Endothelial cell of umbilical vein (primary cell): ENCODE data around the gene COLGALT1. TPM values are rescaled to one million over a fixed set of nuclear protein-coding genes. Genes with fewer than 3 reads are reported as not detected.

Experiments
- BruUV-seq: library from RNA; stranded (reverse); fragments of 400-500 nt; replicated peaks from 2 replicates; lab custom pipeline; 2021; lab: Mats Ljungman, UMichigan
- CTCF ChIA-PET: fragments of 300-600, 350-600 bp; sonication (Branson Sonifier 250); formaldehyde crosslinking; loops from one replicate; lab custom pipeline; 2021; ENCODE audit warnings: antibody characterized with exemption, inconsistent platforms; lab: Charles Lee
- POLR2A ChIA-PET: fragments of 300-600, 350-600 bp; sonication (Branson Sonifier 250); formaldehyde crosslinking; loops from one replicate; lab custom pipeline; 2021; ENCODE audit warnings: antibody characterized with exemption, inconsistent platforms; lab: Charles Lee
- DNase-seq: peaks from one replicate; pipeline ENCODE4 v3.0.0-alpha.2; 2011; ENCODE audit warnings: low read depth, low spot score
- FAIRE-seq: peaks from 2 replicates; lab custom pipeline; 2011; peaks lifted over from hg19 to GRCh38; lab: Jason Lieb, UNC
- H2AFZ ChIP-seq: 2 replicates; pipeline ENCODE4 v1.6.0; 2012; ENCODE audit warnings: low read depth, low read length, control low read depth, inconsistent platforms
- H3K27ac ChIP-seq: 2 replicates; pipeline ENCODE4 v1.5.1; 2011; ENCODE audit warnings: low read depth, mild to moderate bottlenecking, control low read depth, low read length, moderate library complexity; ENCODE audit not compliant: insufficient read depth
- H3K27me3 ChIP-seq, 2 experiments: 2 replicates each; pipeline versions ENCODE4 v1.6.0 to v1.6.1; 2011; ENCODE audit warnings: low read length in 2 of 2, mixed read lengths in 1 of 2; ENCODE audit not compliant: control insufficient read depth in 2 of 2, insufficient read depth in 2 of 2
- H3K36me3 ChIP-seq, 2 experiments: 2 replicates in 1 of 2; 3 replicates in 1 of 2; pipeline ENCODE4 v1.5.1; 2011; ENCODE audit warnings: low read length in 2 of 2, mild to moderate bottlenecking in 1 of 2, moderate library complexity in 1 of 2; ENCODE audit not compliant: control insufficient read depth in 2 of 2, insufficient read depth in 2 of 2; ENCODE audit errors: extremely low read depth in 1 of 2
- H3K4me1 ChIP-seq: 3 replicates; pipeline ENCODE4 v1.5.1; 2011; ENCODE audit warnings: mild to moderate bottlenecking, low read length; ENCODE audit not compliant: control insufficient read depth, insufficient read depth; ENCODE audit errors: extremely low read depth
- H3K4me2 ChIP-seq: 2 replicates; pipeline ENCODE4 v1.6.1; 2011; ENCODE audit warnings: low read length, control low read depth, mixed read lengths; ENCODE audit not compliant: insufficient read depth
- H3K4me3 ChIP-seq, 3 experiments: fragments of 200-600 bp in 1 of 3; sonication (generic), shearing (Covaris generic) in 1 of 3; replicated peaks in 1 of 3; 2 replicates each; pipeline ENCODE4 v1.5.1; 2011 to 2016; ENCODE audit warnings: control low read depth in 3 of 3, low read length in 3 of 3, mild to moderate bottlenecking in 2 of 3, inconsistent platforms in 1 of 3, low read depth in 1 of 3, moderate library complexity in 1 of 3; ENCODE audit not compliant: insufficient read depth in 1 of 3
- H3K79me2 ChIP-seq: 2 replicates; pipeline ENCODE4 v1.6.0; 2012; ENCODE audit warnings: low read length, inconsistent platforms; ENCODE audit not compliant: control insufficient read depth, insufficient read depth
- H3K9ac ChIP-seq: replicated peaks from 2 replicates; pipeline ENCODE3; 2011; ENCODE audit warnings: low read length, control low read depth; ENCODE audit not compliant: insufficient read depth; ENCODE audit errors: extremely low read depth
- H3K9me1 ChIP-seq: replicated peaks from 3 replicates; pipeline ENCODE4 v1.6.0; 2011; ENCODE audit warnings: mild to moderate bottlenecking, low read length; ENCODE audit not compliant: control insufficient read depth, insufficient read depth; ENCODE audit errors: extremely low read depth
- H3K9me3 ChIP-seq: replicated peaks from 2 replicates; pipeline ENCODE4 v1.5.1; 2012; ENCODE audit warnings: low read length, inconsistent platforms; ENCODE audit not compliant: control insufficient read depth, insufficient read depth
- H4K20me1 ChIP-seq: replicated peaks from 2 replicates; pipeline ENCODE3; 2011; ENCODE audit warnings: mild to moderate bottlenecking, low read length; ENCODE audit not compliant: control insufficient read depth, insufficient read depth; ENCODE audit errors: extremely low read depth
- CTCF ChIP-seq, 2 donors: IDR thresholded peaks; 1 replicate in 1 of 2; 2 replicates in 1 of 2; pipeline ENCODE4 v1.5.1; 2011; ENCODE audit warnings: low read length in 2 of 2, mild to moderate bottlenecking in 2 of 2, moderate library complexity in 2 of 2, control low read depth in 1 of 2, inconsistent platforms in 1 of 2, low read depth in 1 of 2; ENCODE audit not compliant: insufficient read depth in 1 of 2; ENCODE audit errors: extremely low read depth in 1 of 2
- EZH2 ChIP-seq: IDR thresholded peaks from 2 replicates; pipeline ENCODE4 v1.6.1; 2012; ENCODE audit warnings: borderline replicate concordance, low read depth, mild to moderate bottlenecking, moderate library complexity, low read length, inconsistent platforms; ENCODE audit not compliant: severe bottlenecking
- FOS ChIP-seq: IDR thresholded peaks from 2 replicates; pipeline ENCODE4 v1.6.1; 2011; ENCODE audit warnings: mild to moderate bottlenecking, low read length, moderate library complexity, borderline replicate concordance; ENCODE audit not compliant: insufficient read depth
- GATA2 ChIP-seq: IDR thresholded peaks from 2 replicates; pipeline ENCODE4 v1.7.0; 2011; ENCODE audit warnings: low read depth, mild to moderate bottlenecking, moderate library complexity, mixed read lengths, low read length; ENCODE audit not compliant: insufficient read length, insufficient read depth
- JUN ChIP-seq: IDR thresholded peaks from 2 replicates; pipeline ENCODE4 v1.6.1; 2011; ENCODE audit warnings: borderline replicate concordance, low read depth; ENCODE audit not compliant: insufficient read length, insufficient read depth
- MAX ChIP-seq: IDR thresholded peaks from 2 replicates; pipeline ENCODE4 v1.6.1; 2011; ENCODE audit not compliant: insufficient read depth, insufficient read length
- MYC ChIP-seq: IDR thresholded peaks from one replicate; pipeline ENCODE4 v1.6.1; 2011; ENCODE audit warnings: mild to moderate bottlenecking, low read depth, low read length
- POLR2A ChIP-seq: IDR thresholded peaks from 2 replicates; pipeline ENCODE4 v1.6.1; 2012; ENCODE audit warnings: low read depth, mild to moderate bottlenecking, control low read depth, low read length
- POLR2AphosphoS5 ChIP-seq: IDR thresholded peaks from 2 replicates; pipeline ENCODE4 v1.6.1; 2012; ENCODE audit warnings: low read depth, mild to moderate bottlenecking, control low read depth, low read length, moderate library complexity; ENCODE audit not compliant: insufficient read depth
- dilution Hi-C: fragments of 300-500 bp; cut with MboI; formaldehyde crosslinking; loops from one replicate; pipeline ENCODE4 v1.15.0; 2019; ENCODE audit warnings: low sequenced_read_pairs; ENCODE audit not compliant: extremely low pct_ligation_motif_present
- intact Hi-C: fragments of 100-400 bp; cut with micrococcal nuclease; formaldehyde crosslinking; loops from one replicate; pipeline ENCODE4 v1.10.0; 2022
- polyA plus RNA-seq, 4 experiments: library from polyadenylated mRNA; depleted of rRNA in 3 of 4; stranded (reverse) in 3 of 4; unstranded in 1 of 4; fragments of >200 nt; gene quantifications; 2 replicates each; pipeline versions ENCODE4 v1.2.1 to v1.2.3, GENCODE V29; 2011 to 2012; ENCODE audit warnings: missing spikeins in 1 of 4
- total RNA-seq: library from RNA; stranded (reverse); gene quantifications from 2 replicates; pipeline ENCODE4 v1.2.3, GENCODE V29; 2021

The COLGALT1 gene
- total and polyA plus RNA-seq, 2 donors (not counting 3 experiments of a cell fraction or from before 2014, with no cell fraction given), result 263 to 355 TPM

GRCh38 chr19:17542793-17543582 is 12.5 kb upstream of the COLGALT1 start:
- no peaks in the 10 kb centered on the region for H4K20me1 ChIP-seq
- H3K79me2 ChIP-seq, result no peaks in the 10 kb centered on the region
- no peaks in the 10 kb centered on the region for H3K9me1 ChIP-seq
- peaks cover 7% of the 10 kb centered on the region for H3K4me1 ChIP-seq
- H3K27me3 ChIP-seq, result no peaks in the 10 kb centered on the region
- dilution Hi-C loops, result no loop called here
- intact Hi-C loops, result no loop called here
- BruUV-seq, result no TSS peak
- H3K9me3 ChIP-seq, result no peaks in the 10 kb centered on the region
- ChIA-PET CTCF (interaction anchor here (3.3 kb wide), 1 partner anchor 10 kb away, joined by 12 read pairs; no protein-coding TSS in a partner anchor), POLR2A (no interaction called here)
- H3K9ac ChIP-seq, result no peak overlapping the region
- no peak overlapping the region for H3K4me3 ChIP-seq
- DNase-seq (no peak), FAIRE-seq (no peak)
- no peak overlapping the region for H3K4me2 ChIP-seq
- TF ChIP-seq GATA2, result no peak
- TF ChIP-seq EZH2, result no peak
- no peak for TF ChIP-seq POLR2A
- no peak for TF ChIP-seq FOS
- no peak for TF ChIP-seq MAX
- TF ChIP-seq MYC, result no peak
- no peak for TF ChIP-seq CTCF (IDR thresholded peaks at IDR 0.05; ENCODE audit: extremely low read depth in 1 of 2, insufficient read depth in 1 of 2, low read depth in 1 of 2, low read length in 2 of 2)
- TF ChIP-seq POLR2AphosphoS5, result no peak
- TF ChIP-seq JUN, result no peak
- no peak overlapping the region for H3K27ac ChIP-seq
- H3K36me3 ChIP-seq, result no peaks in the 10 kb centered on the region
- H2AFZ ChIP-seq, result no peak overlapping the region
